WTC11 (cell line): ENCODE measurements around the gene TMEM196.

Source experiments
- ATF2 ChIP-seq: sonication (generic); formaldehyde crosslinking; IDR thresholded peaks from 2 replicates; pipeline ENCODE4 v1.8.1; 2022; ENCODE audit warnings: low read depth, missing genetic modification reagents, borderline replicate concordance
- ESRRA ChIP-seq: sonication (generic); formaldehyde crosslinking; IDR thresholded peaks from 2 replicates; pipeline ENCODE4 v1.8.1; 2022; ENCODE audit warnings: mild to moderate bottlenecking, missing genetic modification reagents, borderline replicate concordance
- FOXJ3 ChIP-seq: sonication (generic); formaldehyde crosslinking; IDR thresholded peaks from 2 replicates; pipeline ENCODE4 v1.9.0; 2021; ENCODE audit warnings: missing genetic modification reagents, mild to moderate bottlenecking, borderline replicate concordance
- HMGA2 ChIP-seq: fragments of 250-450 bp; sonication (Bioruptor Pico); IDR thresholded peaks from 2 replicates; pipeline ENCODE4 v1.4.0; 2021; ENCODE audit warnings: mild to moderate bottlenecking, moderate library complexity
- KAT7 ChIP-seq: sonication (generic); formaldehyde crosslinking; IDR thresholded peaks from 2 replicates; pipeline ENCODE4 v1.8.1; 2023; ENCODE audit warnings: missing genetic modification reagents, mild to moderate bottlenecking, borderline replicate concordance
- NFYB ChIP-seq: sonication (generic); formaldehyde crosslinking; conservative IDR thresholded peaks from 2 replicates; pipeline ENCODE4 v1.8.0; 2022; ENCODE audit warnings: low read depth, missing genetic modification reagents
- NR2C2 ChIP-seq: sonication (generic); formaldehyde crosslinking; IDR thresholded peaks from 2 replicates; pipeline ENCODE4 v1.8.0; 2022; ENCODE audit warnings: mild to moderate bottlenecking, missing genetic modification reagents
- TP53 ChIP-seq: sonication (generic); formaldehyde crosslinking; IDR thresholded peaks from 2 replicates; pipeline ENCODE4 v1.8.1; 2023; ENCODE audit warnings: mild to moderate bottlenecking, missing genetic modification reagents
- ZNF138 ChIP-seq: sonication (generic); formaldehyde crosslinking; conservative IDR thresholded peaks from 2 replicates; pipeline ENCODE4 v1.8.1; 2022; ENCODE audit warnings: mild to moderate bottlenecking, moderate library complexity, missing genetic modification reagents
- TF ChIP-seq, protein P1 (sequence below): fragments of 200-600 bp; IDR thresholded peaks from 2 replicates; pipeline ENCODE4 v1.8.0; 2022; ENCODE audit warnings: antibody characterized with exemption
- TF ChIP-seq, protein P2 (sequence below): sonication (generic); formaldehyde crosslinking; IDR thresholded peaks from 2 replicates; pipeline ENCODE4 v1.8.1; 2022; ENCODE audit warnings: low read depth, mild to moderate bottlenecking, moderate library complexity, missing genetic modification reagents, borderline replicate concordance
- TF ChIP-seq, protein P3 (sequence below): fragments of 250-450 bp; sonication (Bioruptor Pico); conservative IDR thresholded peaks from 2 replicates; pipeline ENCODE4 v1.9.0; 2021; ENCODE audit warnings: mild to moderate bottlenecking
- TF ChIP-seq, protein P4 (sequence below): fragments of 250-450 bp; sonication (Bioruptor Pico); IDR thresholded peaks from 2 replicates; pipeline ENCODE4 v1.9.0; 2021; ENCODE audit warnings: moderate library complexity, mild to moderate bottlenecking, inconsistent platforms, borderline replicate concordance
- TF ChIP-seq, protein P5 (sequence below): sonication (generic); formaldehyde crosslinking; IDR thresholded peaks from 2 replicates; pipeline ENCODE4 v1.8.1; 2023; ENCODE audit warnings: mild to moderate bottlenecking, missing genetic modification reagents, borderline replicate concordance

DNA sequence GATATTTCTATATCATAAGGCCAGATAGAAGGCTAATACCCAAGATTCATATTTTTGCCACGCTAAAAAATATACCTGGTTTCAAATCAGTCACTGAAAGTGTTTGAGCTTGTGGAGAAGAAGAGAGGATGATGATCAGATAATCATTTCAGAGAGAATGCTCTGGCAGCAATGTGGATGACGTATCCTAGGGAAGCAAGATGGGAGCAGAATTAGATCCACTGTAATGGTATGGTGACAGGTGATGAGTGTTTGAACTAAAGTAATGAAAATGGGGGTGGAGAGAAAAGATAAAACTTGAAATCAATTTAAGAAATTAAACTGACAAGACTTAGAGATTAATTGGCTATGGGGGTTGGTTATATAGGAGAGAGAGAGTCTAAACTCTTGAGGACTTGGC lies 42.7 kb upstream of the TMEM196 start:
- TF ChIP-seq, protein P1, sequence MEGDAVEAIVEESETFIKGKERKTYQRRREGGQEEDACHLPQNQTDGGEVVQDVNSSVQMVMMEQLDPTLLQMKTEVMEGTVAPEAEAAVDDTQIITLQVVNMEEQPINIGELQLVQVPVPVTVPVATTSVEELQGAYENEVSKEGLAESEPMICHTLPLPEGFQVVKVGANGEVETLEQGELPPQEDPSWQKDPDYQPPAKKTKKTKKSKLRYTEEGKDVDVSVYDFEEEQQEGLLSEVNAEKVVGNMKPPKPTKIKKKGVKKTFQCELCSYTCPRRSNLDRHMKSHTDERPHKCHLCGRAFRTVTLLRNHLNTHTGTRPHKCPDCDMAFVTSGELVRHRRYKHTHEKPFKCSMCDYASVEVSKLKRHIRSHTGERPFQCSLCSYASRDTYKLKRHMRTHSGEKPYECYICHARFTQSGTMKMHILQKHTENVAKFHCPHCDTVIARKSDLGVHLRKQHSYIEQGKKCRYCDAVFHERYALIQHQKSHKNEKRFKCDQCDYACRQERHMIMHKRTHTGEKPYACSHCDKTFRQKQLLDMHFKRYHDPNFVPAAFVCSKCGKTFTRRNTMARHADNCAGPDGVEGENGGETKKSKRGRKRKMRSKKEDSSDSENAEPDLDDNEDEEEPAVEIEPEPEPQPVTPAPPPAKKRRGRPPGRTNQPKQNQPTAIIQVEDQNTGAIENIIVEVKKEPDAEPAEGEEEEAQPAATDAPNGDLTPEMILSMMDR: no peak
- TF ChIP-seq ATF2 (CRISPR knock-in tag): no peak
- TF ChIP-seq NR2C2: no peak
- TF ChIP-seq, protein P2, sequence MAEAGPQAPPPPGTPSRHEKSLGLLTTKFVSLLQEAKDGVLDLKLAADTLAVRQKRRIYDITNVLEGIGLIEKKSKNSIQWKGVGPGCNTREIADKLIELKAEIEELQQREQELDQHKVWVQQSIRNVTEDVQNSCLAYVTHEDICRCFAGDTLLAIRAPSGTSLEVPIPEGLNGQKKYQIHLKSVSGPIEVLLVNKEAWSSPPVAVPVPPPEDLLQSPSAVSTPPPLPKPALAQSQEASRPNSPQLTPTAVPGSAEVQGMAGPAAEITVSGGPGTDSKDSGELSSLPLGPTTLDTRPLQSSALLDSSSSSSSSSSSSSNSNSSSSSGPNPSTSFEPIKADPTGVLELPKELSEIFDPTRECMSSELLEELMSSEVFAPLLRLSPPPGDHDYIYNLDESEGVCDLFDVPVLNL (CRISPR knock-in tag): no peak
- no peak for TF ChIP-seq KAT7 (CRISPR knock-in tag)
- TF ChIP-seq ZNF138 (CRISPR knock-in tag): no peak
- TF ChIP-seq NFYB (CRISPR knock-in tag): no peak
- TF ChIP-seq FOXJ3: no peak
- TF ChIP-seq, protein P3, sequence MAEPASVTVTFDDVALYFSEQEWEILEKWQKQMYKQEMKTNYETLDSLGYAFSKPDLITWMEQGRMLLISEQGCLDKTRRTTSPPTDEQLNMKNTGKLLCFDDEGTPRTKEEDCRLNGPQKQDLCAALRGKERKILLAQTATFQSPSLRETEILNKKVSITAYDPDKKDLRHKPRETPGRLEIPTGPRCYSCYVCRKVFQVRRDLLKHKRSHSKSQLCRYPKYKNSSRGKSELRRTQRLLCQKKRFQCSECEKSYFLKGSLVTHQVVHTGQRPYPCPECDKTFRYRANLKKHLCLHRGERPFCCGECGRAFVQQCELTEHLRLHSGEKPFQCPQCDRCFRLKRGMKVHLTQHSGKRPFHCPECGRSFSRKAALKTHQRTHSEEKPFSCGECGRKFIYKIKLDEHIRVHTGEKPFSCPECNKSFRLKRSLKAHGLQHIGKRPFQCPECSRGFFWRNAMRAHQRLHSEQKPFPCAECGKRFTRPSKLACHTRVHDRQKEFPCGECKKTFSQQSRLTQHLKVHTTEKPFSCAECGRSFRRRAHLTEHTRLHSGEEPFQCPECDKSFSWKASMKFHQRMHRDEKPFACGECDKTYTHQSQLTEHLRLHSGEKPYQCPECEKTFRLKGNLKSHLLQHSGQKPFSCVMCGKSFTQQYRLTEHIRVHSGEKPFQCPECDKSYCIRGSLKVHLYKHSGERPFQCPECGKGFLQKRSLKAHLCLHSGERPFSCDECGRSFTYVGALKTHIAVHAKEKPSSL (CRISPR knock-in tag): no peak
- TF ChIP-seq, protein P4, sequence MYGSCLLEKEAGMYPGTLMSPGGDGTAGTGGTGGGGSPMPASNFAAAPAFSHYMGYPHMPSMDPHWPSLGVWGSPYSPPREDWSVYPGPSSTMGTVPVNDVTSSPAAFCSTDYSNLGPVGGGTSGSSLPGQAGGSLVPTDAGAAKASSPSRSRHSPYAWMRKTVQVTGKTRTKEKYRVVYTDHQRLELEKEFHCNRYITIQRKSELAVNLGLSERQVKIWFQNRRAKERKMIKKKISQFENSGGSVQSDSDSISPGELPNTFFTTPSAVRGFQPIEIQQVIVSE (CRISPR knock-in tag): no peak
- TF ChIP-seq ESRRA (CRISPR knock-in tag): no peak
- TF ChIP-seq, protein P5, sequence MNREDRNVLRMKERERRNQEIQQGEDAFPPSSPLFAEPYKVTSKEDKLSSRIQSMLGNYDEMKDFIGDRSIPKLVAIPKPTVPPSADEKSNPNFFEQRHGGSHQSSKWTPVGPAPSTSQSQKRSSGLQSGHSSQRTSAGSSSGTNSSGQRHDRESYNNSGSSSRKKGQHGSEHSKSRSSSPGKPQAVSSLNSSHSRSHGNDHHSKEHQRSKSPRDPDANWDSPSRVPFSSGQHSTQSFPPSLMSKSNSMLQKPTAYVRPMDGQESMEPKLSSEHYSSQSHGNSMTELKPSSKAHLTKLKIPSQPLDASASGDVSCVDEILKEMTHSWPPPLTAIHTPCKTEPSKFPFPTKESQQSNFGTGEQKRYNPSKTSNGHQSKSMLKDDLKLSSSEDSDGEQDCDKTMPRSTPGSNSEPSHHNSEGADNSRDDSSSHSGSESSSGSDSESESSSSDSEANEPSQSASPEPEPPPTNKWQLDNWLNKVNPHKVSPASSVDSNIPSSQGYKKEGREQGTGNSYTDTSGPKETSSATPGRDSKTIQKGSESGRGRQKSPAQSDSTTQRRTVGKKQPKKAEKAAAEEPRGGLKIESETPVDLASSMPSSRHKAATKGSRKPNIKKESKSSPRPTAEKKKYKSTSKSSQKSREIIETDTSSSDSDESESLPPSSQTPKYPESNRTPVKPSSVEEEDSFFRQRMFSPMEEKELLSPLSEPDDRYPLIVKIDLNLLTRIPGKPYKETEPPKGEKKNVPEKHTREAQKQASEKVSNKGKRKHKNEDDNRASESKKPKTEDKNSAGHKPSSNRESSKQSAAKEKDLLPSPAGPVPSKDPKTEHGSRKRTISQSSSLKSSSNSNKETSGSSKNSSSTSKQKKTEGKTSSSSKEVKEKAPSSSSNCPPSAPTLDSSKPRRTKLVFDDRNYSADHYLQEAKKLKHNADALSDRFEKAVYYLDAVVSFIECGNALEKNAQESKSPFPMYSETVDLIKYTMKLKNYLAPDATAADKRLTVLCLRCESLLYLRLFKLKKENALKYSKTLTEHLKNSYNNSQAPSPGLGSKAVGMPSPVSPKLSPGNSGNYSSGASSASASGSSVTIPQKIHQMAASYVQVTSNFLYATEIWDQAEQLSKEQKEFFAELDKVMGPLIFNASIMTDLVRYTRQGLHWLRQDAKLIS: no peak
- TF ChIP-seq HMGA2 (CRISPR knock-in tag): no peak
- TF ChIP-seq TP53 (CRISPR knock-in tag): no peak
